Measurements from ENCODE around the gene TIMM13.

TIMM13 gene

GRCh38 chr19:2455851-2456570, 28.6 kb upstream of the TIMM13 start:
- DNase-seq (ENCODE audit: low read depth in 2 of 3, low spot score in 1 of 3): peak in 2 of 3 donors; percentile 30 to 37

DNA sequence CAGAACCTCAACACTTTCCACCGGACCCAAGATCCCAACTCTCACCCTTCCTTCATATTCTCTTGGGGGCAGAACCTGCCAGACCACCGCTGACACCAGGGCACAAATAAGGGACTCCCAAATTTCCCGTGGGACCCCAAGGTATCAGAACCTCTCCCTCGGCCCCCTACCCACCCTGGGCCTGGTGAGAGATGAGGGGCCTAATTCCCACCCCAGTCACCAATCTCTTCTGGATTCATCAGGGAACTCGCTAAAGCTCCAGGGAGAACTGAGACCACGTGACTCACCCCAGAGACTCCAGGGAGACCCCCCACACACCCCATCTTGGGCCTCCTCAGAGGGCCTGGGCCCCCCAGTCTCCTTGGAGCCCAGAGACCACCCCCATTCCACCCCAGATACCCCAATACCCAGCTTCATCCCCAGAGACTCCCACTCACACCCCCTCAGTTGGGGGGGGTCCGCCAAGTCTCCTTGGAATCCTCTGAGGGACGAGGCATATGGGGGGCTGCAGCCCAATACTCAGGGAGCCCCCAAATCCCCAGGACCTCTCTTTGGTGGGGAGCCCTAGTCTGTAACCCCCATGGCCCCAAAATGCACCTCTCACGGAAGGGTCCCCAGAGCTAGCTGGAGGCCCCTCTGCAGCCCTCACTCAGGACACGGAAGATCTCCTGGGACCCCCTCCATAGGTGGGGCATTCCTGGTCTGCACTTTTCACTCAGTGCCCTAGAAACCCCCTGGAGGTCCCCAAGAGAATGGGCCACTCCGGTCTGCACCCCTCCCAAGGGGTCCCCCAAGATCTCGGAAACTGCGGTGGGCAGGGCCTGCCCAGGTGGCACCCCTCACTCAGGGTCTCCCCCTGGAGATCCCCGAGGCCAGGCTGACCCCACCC, 27.8 kb upstream of the TIMM13 start:
- no peak for DNase-seq (ENCODE audit: low read depth in 2 of 3, low spot score in 1 of 3)

DNA sequence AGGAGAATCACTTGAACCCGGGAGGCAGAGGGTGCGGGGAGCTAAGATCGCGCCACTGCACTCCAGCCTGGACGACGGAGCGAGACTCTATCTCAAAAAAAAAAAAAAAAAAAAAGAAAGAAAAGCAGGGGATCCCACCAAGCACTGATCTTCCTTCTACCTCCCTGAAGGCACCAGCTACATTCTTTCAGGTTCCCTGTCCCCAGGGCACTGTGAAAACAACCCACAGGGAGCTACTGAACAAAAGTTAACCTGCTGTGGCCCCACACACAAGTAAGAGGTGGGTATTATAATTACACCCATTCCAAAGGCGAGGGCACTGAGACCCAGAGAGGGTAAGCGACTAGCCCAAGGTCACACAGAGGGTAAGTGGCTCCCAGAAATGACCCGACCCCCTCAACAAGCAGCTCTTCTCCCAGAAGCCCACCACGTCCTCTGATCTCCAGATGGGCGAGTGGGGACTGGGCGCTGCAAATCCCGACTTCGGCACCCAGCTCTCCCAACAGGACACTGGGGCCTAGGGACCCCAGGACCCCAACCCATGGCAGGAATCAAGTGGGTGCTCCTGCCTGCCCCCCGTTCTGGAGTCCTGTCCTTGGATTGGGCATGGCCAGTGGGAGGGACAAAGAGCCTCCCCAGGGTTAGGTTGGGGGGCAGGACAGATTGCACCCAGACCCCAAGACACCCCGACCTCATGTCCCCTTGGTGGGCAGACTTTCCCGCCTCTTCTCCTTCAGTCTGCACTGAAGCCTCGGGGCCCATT, 27.0 kb upstream of the TIMM13 start:
- DNase-seq (ENCODE audit: low read depth in 2 of 3, low spot score in 1 of 3): no peak

DNA sequence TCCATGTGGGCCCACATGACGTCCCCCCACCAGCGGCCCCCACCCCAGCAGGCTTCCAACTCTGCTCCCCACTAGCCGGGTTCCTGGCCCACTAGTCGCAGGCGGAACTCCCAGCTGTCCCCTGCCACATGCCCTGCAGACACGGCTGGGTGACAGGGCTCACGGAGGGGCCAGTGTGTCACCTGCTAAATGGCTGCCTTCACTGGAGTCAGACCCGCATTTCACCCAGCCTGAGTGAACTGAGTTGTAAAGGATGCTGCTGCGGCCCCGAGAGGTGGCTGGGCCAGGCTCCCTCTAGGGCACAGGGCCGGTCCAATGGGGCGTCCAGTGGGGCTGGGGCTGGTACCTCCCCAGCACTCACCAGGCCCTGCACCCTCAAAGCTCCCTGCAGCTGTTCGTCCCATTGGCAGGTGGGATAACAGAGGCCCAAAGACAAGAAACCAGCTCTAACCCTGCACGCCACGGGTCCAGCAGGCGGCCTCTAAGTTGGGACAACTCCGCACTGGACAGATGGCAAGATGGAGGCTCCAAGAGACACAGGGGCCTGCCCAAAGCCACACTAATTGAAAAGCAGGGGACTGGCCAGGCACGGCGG, 26.1 kb upstream of the TIMM13 start:
- DNase-seq (ENCODE audit: low read depth in 2 of 3, low spot score in 1 of 3): no peak

DNA sequence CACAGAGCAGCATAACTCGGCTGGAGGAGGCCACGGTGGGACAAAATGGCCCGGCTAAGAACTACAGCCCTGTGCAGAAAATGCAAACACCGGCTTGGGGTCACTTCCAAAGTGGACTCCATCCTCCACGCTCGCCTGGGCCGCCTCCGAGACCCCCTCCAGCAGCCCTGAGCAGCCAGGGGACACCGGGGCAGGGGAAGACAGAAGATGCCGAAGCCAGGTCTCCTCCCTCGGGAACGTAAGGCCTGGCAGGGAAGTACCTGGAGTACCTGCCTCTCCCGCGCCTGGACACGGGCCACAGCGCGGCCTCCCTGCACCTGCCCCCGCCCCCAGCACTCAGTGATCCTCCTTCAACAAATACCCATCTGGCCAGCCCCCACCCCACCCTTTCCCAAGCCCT, 24.4 kb upstream of the TIMM13 start:
- no peak for DNase-seq (ENCODE audit: low read depth in 2 of 3, low spot score in 1 of 3)

DNA sequence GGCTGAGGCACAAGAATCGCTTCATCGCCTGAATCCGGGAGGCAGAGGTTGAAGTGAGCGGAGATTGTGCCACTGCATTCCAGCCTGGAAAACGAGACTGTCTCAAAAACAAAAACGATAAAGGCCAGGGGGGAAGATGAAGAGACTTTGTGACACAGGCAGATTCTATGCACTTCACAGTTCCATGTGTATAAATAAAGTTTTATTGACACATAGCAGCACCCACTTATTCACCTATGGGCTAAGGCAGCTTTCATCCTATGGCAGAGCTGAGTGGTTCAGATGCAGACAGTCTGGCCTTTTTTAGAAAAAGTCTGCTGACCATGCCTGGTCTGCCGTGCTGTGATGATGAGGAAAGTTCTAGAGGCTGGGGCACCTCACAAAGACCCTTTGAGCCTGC, 23.8 kb upstream of the TIMM13 start:
- DNase-seq (ENCODE audit: low read depth in 2 of 3, low spot score in 1 of 3): no peak

- DNase-seq (ENCODE audit: low read depth in 2 of 3, low spot score in 1 of 3): no peak
Observed at GRCh38 chr19:2449019-2449418, 21.6 kb upstream of the TIMM13 start.

- DNase-seq (ENCODE audit: low read depth in 2 of 3, low spot score in 1 of 3): no peak
Observed at GRCh38 chr19:2446381-2446780, 19.0 kb upstream of the TIMM13 start.

DNA sequence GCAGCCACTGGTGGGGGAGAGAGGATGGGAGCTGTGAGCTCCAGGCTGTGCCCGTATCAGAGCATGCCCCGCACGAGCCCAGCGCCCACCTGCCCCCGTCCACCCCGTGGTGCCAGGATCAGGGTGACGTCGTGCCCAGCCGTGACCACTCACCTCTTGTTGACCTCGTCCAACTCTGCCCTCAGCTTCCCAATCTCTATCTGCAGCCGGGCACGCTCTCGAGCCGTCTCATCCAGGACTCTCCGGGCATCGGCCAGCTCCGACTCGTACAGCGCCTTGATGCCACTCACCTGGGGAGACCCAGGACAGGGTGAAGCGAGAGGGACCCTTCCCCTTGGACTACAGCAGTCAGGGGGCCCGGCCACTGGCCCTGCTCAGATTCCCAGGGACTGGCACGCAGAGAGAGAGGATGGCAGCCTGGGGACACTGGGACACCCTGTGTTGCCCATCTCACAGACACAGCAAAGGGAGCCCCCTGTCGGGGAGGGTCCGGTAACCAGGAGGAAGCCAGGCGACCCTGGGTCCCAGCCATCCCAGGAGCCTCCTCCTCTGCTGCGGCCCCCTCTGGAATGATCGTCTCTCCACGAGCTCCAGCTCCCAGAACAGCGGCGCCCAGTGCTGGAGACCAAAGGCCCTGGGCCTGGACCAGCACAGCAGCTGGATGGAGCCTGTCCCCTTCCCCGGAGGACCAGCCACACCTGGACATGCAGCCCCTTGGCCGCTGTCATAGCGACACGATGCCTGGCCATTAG, 17.0 kb upstream of the TIMM13 start:
- DNase-seq (ENCODE audit: low read depth in 2 of 3, low spot score in 1 of 3): no peak

DNA sequence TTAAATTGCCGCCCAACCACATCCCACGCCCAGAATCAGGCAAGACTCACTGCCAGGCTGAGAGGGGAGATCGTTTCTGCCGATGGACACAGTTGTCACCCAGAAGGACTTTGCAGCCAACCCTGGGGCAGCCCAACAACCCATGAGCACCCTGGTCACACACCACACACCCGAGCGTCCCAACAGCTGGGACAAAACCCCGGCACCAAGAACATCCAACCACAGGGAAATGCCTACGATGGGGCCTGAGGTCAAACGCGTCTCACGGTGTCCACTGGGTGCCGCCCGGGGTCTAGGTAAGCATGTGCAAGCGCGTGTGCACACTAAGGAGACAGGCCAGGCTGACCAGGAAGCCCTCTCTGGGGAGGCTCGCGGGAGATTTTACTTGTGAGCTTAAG, 16.4 kb upstream of the TIMM13 start:
- no peak for DNase-seq (ENCODE audit: low read depth in 2 of 3, low spot score in 1 of 3)

DNA sequence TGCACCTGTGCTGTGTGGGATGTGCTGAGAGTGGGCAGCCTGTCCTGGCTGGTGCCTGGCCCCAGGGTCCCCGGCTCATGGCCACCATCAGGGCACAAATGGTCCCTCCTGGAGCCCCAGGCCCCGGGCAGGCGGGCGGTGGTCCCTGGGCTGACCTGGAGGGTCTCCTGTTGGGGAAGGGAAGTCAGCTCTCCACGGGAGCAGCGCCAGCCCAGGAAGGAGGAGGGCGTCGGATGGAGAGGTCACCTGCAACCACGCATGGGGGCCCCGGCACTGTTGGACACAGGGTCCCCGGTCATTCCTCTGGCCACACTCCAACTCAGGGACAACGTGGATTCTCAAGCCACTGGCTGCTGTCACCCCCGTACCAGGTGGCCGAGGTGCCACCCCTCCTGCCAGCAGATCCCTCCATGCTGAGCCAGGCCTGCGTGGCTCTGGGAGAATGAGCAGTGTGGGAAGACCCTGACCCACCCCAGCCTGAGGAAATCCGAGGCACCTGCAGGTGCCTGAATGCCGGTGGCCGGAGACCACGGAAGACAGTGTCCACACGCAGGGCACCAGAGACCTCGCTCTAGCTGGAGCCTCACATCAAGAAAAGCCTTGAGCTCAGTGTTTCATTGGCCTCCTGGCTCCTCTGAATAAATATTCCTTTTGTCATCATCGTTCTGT, 15.9 kb upstream of the TIMM13 start:
- DNase-seq (ENCODE audit: low read depth in 2 of 3, low spot score in 1 of 3): no peak

DNA sequence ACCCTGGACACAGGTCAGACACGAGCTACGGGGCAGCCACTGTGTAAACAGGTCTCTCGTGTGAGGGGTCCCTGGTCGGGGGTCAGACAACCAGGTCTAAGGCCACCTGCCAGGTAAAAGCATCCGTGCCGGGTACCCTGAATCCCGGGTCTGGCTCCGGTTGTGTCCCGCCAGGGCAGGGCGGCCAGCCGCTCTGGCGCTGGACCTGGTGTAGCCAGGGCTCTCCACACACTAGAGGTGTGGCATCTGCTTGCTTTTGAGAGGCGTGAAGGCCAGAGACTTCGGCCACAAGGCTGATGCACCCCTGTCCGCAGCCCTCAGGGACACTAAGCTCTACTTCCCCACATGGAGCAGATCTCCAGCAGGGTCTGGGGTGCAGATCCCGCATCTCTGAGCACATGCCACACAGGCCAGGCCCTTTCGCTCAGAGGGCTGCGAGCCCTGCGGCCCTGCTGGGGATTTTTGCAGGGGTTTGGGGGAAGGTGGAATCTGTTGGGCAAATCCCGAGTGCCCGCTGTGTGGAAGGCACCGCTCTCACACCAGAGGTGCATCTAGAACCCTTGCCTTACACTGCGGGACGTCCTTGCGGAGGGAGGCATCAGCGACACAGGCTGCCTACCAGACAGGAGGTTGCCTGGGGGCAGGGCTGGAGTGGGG, 13.8 kb upstream of the TIMM13 start:
- no peak for DNase-seq (ENCODE audit: low read depth in 2 of 3, low spot score in 1 of 3)

- DNase-seq (ENCODE audit: low read depth in 2 of 3, low spot score in 1 of 3): no peak
Observed at GRCh38 chr19:2440515-2440914, 13.1 kb upstream of the TIMM13 start.

- DNase-seq (ENCODE audit: low read depth in 2 of 3, low spot score in 1 of 3): no peak
Observed at GRCh38 chr19:2438178-2438577, 10.8 kb upstream of the TIMM13 start.

DNA sequence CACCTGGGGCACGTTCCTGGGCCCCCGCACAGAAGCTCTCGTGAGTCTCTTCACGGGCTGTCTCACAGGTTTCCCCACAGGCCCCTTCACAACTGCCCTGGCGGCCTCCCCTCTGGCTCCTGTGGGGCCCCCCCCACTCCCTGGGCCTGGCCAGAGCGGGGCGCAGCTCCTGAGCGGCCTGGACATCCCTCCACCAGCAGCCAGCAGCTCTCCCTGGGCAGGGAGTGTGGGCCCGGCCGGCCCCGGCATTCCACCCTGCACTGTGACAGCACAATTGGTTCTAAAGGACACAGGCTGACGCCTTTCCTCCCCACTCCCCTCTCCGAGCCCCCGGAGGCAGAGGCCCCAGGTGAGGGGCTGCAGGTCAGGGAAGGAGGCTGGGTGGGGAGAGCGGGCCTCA, 9.5 kb upstream of the TIMM13 start:
- DNase-seq (ENCODE audit: low read depth in 2 of 3, low spot score in 1 of 3): no peak

DNA sequence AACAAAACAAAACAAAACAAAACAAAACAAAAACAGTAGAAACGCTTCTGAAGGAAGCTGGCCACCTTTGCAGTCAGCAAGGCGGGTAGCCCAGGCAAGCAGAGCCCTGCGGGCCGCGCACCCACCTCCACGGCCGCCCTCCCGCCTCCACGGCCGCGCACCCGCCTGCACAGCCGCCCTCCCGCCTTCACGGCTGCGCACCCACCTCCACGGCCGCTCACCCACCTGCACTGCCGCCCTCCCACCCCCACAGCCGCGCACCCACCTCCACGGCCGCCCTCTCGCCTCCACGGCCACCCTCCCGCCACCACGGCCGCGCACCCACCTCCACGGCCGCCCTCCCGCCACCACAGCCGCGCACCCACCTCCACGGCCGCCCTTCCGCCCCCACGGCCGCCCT, 9.0 kb upstream of the TIMM13 start:
- no peak for DNase-seq (ENCODE audit: low read depth in 2 of 3, low spot score in 1 of 3)

- DNase-seq (ENCODE audit: low read depth in 2 of 3, low spot score in 1 of 3): no peak
Observed at GRCh38 chr19:2434721-2435265, 7.4 kb upstream of the TIMM13 start.

GRCh38 chr19:2434267-2434666, 6.9 kb upstream of the TIMM13 start:
- DNase-seq (ENCODE audit: low read depth in 2 of 3, low spot score in 1 of 3): no peak

DNA sequence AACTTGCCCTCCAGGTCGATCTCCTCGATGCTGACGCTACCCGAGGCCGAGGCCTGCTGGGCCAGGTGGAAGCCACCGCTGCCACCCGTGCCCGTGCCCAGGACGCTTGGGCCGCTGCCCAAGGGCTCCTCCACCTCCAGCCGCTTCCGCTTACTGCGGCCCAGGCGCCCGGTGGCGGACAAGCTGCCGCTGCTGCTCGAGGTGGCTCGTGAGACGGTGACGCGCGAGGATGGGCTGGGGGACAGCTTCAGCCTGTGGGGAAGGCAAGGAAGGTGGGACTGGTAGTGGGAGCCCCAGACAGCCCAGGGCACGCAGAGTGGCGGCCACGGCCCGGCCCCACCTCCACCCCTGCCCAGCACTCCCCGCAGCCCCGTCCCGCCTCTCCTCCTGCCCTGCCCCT, 6.5 kb upstream of the TIMM13 start:
- no peak for DNase-seq (ENCODE audit: low read depth in 2 of 3, low spot score in 1 of 3)

Data from stimulated activated CD4-positive, alpha-beta T cell treated with anti-CD3 and anti-CD28 coated beads, Interleukin-12 subunit alpha, Interleukin-12 subunit beta, amount 100 ng/mL, for 48 hours (primary cell).